ENCODE measurements around the gene IGF2.
"Not testable (repeated sequence)": the region's sequence is repeated elsewhere in the genome, so short reads cannot be mapped to it uniquely, and the experiment has no call there.

The IGF2 gene

GRCh38 chr11:2131371-2132236 lies 7.6 kb downstream of the IGF2 start:
- no peaks in the 10 kb centered on the region for H3K36me3 Mint-ChIP-seq
- no peak overlapping the region for H3K4me3 Mint-ChIP-seq
- ATAC-seq (ENCODE audit: low read depth) (no peak), DNase-seq (ENCODE audit: low spot score in 2 of 2) (no peak)
- H3K4me1 Mint-ChIP-seq: peaks cover under 1% of the 10 kb centered on the region
- no peak overlapping the region for H3K27ac Mint-ChIP-seq
- peaks cover 6% of the 10 kb centered on the region for H3K9me3 Mint-ChIP-seq
- peaks cover 27% of the 10 kb centered on the region for H3K27me3 Mint-ChIP-seq

- DNase-seq (ENCODE audit: low spot score in 2 of 2) (no peak), ATAC-seq (ENCODE audit: low read depth) (no peak)
- peaks cover 4% of the 10 kb centered on the region for H3K36me3 Mint-ChIP-seq
- H3K4me1 Mint-ChIP-seq: no peaks in the 10 kb centered on the region
- H3K4me3 Mint-ChIP-seq: no peak overlapping the region
- H3K27ac Mint-ChIP-seq: no peak overlapping the region
- peaks cover 12% of the 10 kb centered on the region for H3K9me3 Mint-ChIP-seq
- H3K27me3 Mint-ChIP-seq: peaks cover 30% of the 10 kb centered on the region
These were observed 8.3 kb downstream of the IGF2 start for GRCh38 chr11:2130881-2131352.

- ATAC-seq (ENCODE audit: low read depth): no peak
- H3K27me3 Mint-ChIP-seq: peaks cover 37% of the 10 kb centered on the region
These were observed 9.4 kb downstream of the IGF2 start for GRCh38 chr11:2129699-2130366.

GRCh38 chr11:2129308-2129698 lies 9.9 kb downstream of the IGF2 start:
- H3K36me3 Mint-ChIP-seq: peaks cover 4% of the 10 kb centered on the region
- peaks cover 4% of the 10 kb centered on the region for H3K4me1 Mint-ChIP-seq
- ATAC-seq (ENCODE audit: low read depth) (no peak), DNase-seq (ENCODE audit: low spot score in 2 of 2) (no peak)
- no peak overlapping the region for H3K27ac Mint-ChIP-seq
- no peak overlapping the region for H3K4me3 Mint-ChIP-seq
- H3K9me3 Mint-ChIP-seq: peaks cover 21% of the 10 kb centered on the region
- peaks cover 40% of the 10 kb centered on the region for H3K27me3 Mint-ChIP-seq

More at GRCh38 chr11:2129699-2130366, 9.4 kb downstream of the IGF2 start:
- Mint-ChIP-seq H3K4me3 (no peak overlapping the region), H3K4me1 (peaks cover 4% of the 10 kb centered on the region), H3K9me3 (peaks cover 18% of the 10 kb centered on the region), H3K36me3 (peaks cover 4% of the 10 kb centered on the region), H3K27ac (no peak overlapping the region)
- no peak for DNase-seq (ENCODE audit: low spot score in 2 of 2)

GRCh38 chr11:2128511-2129307 lies 10.5 kb downstream of the IGF2 start:
- peaks cover 4% of the 10 kb centered on the region for H3K4me1 Mint-ChIP-seq
- DNase-seq (ENCODE audit: low spot score in 2 of 2) (no peak), ATAC-seq (ENCODE audit: low read depth) (no peak)
- peaks cover 21% of the 10 kb centered on the region for H3K9me3 Mint-ChIP-seq
- H3K27me3 Mint-ChIP-seq: peaks cover 42% of the 10 kb centered on the region
- H3K4me3 Mint-ChIP-seq: no peak overlapping the region
- peaks cover 4% of the 10 kb centered on the region for H3K36me3 Mint-ChIP-seq
- H3K27ac Mint-ChIP-seq: no peak overlapping the region

- ATAC-seq (ENCODE audit: low read depth): no peak
- Mint-ChIP-seq H3K9me3 (peaks cover 21% of the 10 kb centered on the region), H3K27ac (no peak overlapping the region), H3K4me1 (peaks cover 4% of the 10 kb centered on the region), H3K4me3 (no peak overlapping the region), H3K36me3 (peaks cover 4% of the 10 kb centered on the region), H3K27me3 (peaks cover 42% of the 10 kb centered on the region)
- no peak for DNase-seq (ENCODE audit: low spot score in 2 of 2)
These were observed 11.1 kb downstream of the IGF2 start for GRCh38 chr11:2128130-2128510.

- ATAC-seq (ENCODE audit: low read depth): no peak
- peaks cover 21% of the 10 kb centered on the region for H3K9me3 Mint-ChIP-seq
- H3K36me3 Mint-ChIP-seq: peaks cover 4% of the 10 kb centered on the region
- peaks cover 42% of the 10 kb centered on the region for H3K27me3 Mint-ChIP-seq
- no peak overlapping the region for H3K27ac Mint-ChIP-seq
- no peak overlapping the region for H3K4me3 Mint-ChIP-seq
- peaks cover 4% of the 10 kb centered on the region for H3K4me1 Mint-ChIP-seq
- DNase-seq (ENCODE audit: low spot score in 2 of 2): no peak
These were observed 11.6 kb downstream of the IGF2 start for GRCh38 chr11:2127482-2128129.

- ATAC-seq (ENCODE audit: low read depth) (no peak), DNase-seq (ENCODE audit: low spot score in 2 of 2) (no peak)
- H3K27ac Mint-ChIP-seq: no peak overlapping the region
- H3K27me3 Mint-ChIP-seq: peaks cover 35% of the 10 kb centered on the region
- no peak overlapping the region for H3K4me3 Mint-ChIP-seq
- H3K9me3 Mint-ChIP-seq: peaks cover 20% of the 10 kb centered on the region
- H3K36me3 Mint-ChIP-seq: peaks cover 4% of the 10 kb centered on the region
- H3K4me1 Mint-ChIP-seq: peaks cover 4% of the 10 kb centered on the region
These were observed 12.6 kb downstream of the IGF2 start for GRCh38 chr11:2126520-2127085.

- ATAC-seq (ENCODE audit: low read depth); DNase-seq (ENCODE audit: low spot score in 2 of 2); H3K36me3 Mint-ChIP-seq; H3K4me1 Mint-ChIP-seq; H3K4me3 Mint-ChIP-seq; H3K27ac Mint-ChIP-seq: not testable (repeated sequence)
- peaks cover 17% of the 10 kb centered on the region for H3K9me3 Mint-ChIP-seq
- peaks cover 36% of the 10 kb centered on the region for H3K27me3 Mint-ChIP-seq
These were observed 14.3 kb downstream of the IGF2 start for GRCh38 chr11:2124736-2125484.

- Mint-ChIP-seq H3K9me3 (peaks cover 17% of the 10 kb centered on the region), H3K27ac (no peak overlapping the region), H3K4me3 (no peak overlapping the region), H3K36me3 (peaks cover 4% of the 10 kb centered on the region), H3K4me1 (peaks cover 4% of the 10 kb centered on the region), H3K27me3 (peaks cover 39% of the 10 kb centered on the region)
- DNase-seq (ENCODE audit: low spot score in 2 of 2) (no peak), ATAC-seq (ENCODE audit: low read depth) (no peak)
These were observed 15.6 kb downstream of the IGF2 start for GRCh38 chr11:2123628-2123960.

- H3K27ac Mint-ChIP-seq: no peak overlapping the region
- H3K9me3 Mint-ChIP-seq: peaks cover 17% of the 10 kb centered on the region
- peaks cover 4% of the 10 kb centered on the region for H3K36me3 Mint-ChIP-seq
- H3K27me3 Mint-ChIP-seq: peaks cover 39% of the 10 kb centered on the region
- no peak for DNase-seq (ENCODE audit: low spot score in 2 of 2)
- peaks cover 4% of the 10 kb centered on the region for H3K4me1 Mint-ChIP-seq
- ATAC-seq (ENCODE audit: low read depth): no peak
- no peak overlapping the region for H3K4me3 Mint-ChIP-seq
These were observed 16.1 kb downstream of the IGF2 start for GRCh38 chr11:2122907-2123627.

GRCh38 chr11:2122222-2122906 lies 16.8 kb downstream of the IGF2 start:
- Mint-ChIP-seq H3K4me3 (no peak overlapping the region), H3K9me3 (peaks cover 18% of the 10 kb centered on the region), H3K36me3 (peaks cover 4% of the 10 kb centered on the region), H3K27ac (no peak overlapping the region), H3K4me1 (peaks cover 4% of the 10 kb centered on the region), H3K27me3 (peaks cover 39% of the 10 kb centered on the region)
- DNase-seq (ENCODE audit: low spot score in 2 of 2) (no peak), ATAC-seq (ENCODE audit: low read depth) (no peak)
